ENCODE measurements around the gene HMX1. TPM values are rescaled to one million over a fixed set of nuclear protein-coding genes. Genes with fewer than 3 reads are reported as not detected.

HMX1 gene
- total and polyA plus RNA-seq, 4 donors, result not detected

GRCh38 chr4:8836664-8837171 is 34.9 kb downstream of the HMX1 start:
- Histone ChIP-seq H3K4me3 (ENCODE audit: low read length in 2 of 2) (no peak overlapping the region), H3K36me3 (ENCODE audit: control insufficient read depth in 1 of 2, insufficient read depth in 2 of 2, low read length in 1 of 2) (no peaks in the 10 kb centered on the region), H3K27ac (ENCODE audit: low read depth in 1 of 2, low read length in 2 of 2) (no peak overlapping the region), H3K4me1 (ENCODE audit: control insufficient read depth in 1 of 2, insufficient read depth in 2 of 2, low read length in 2 of 2) (no peaks in the 10 kb centered on the region), H3K9me3 (ENCODE audit: control insufficient read depth, low read length) (no peaks in the 10 kb centered on the region), H3K27me3 (ENCODE audit: control insufficient read depth in 1 of 2, insufficient read depth in 2 of 2, low read length in 1 of 2) (no peaks in the 10 kb centered on the region)
- 79 to 83% methylated on average over 18 of the region's 18 CpGs for WGBS, 2 donors
- peak in 1 of 2 donors; percentile 53 for DNase-seq
- intact Hi-C loops (cut with DNase I), result no loop called here
- no peak for ATAC-seq (ENCODE audit: low FRiP score)

- H3K4me3 ChIP-seq (ENCODE audit: low read length in 2 of 2), result no peak overlapping the region
- H3K27me3 ChIP-seq (ENCODE audit: control insufficient read depth in 1 of 2, insufficient read depth in 2 of 2, low read length in 1 of 2), result no peaks in the 10 kb centered on the region
- ATAC-seq (ENCODE audit: low FRiP score) (no peak), DNase-seq (peak in 1 of 2 donors; percentile 30)
- H3K27ac ChIP-seq (ENCODE audit: low read depth in 1 of 2, low read length in 2 of 2), result no peak overlapping the region
- H3K4me1 ChIP-seq (ENCODE audit: control insufficient read depth in 1 of 2, insufficient read depth in 2 of 2, low read length in 2 of 2), result no peaks in the 10 kb centered on the region
- intact Hi-C loops (cut with DNase I), result no loop called here
- no peaks in the 10 kb centered on the region for H3K36me3 ChIP-seq (ENCODE audit: control insufficient read depth in 1 of 2, insufficient read depth in 2 of 2, low read length in 1 of 2)
- WGBS, 2 donors, result 74 to 79% methylated on average over 15 of the region's 15 CpGs
- peaks cover 2% of the 10 kb centered on the region for H3K9me3 ChIP-seq (ENCODE audit: control insufficient read depth, low read length)
Observed at GRCh38 chr4:8835521-8836365, 35.9 kb downstream of the HMX1 start.

GRCh38 chr4:8834681-8835220 is 36.9 kb downstream of the HMX1 start:
- ATAC-seq (ENCODE audit: low FRiP score) (no peak), DNase-seq (peak in 1 of 2 donors; percentile 51)
- Histone ChIP-seq H3K4me3 (ENCODE audit: low read length in 2 of 2) (no peak overlapping the region), H3K9me3 (ENCODE audit: control insufficient read depth, low read length) (peaks cover 2% of the 10 kb centered on the region), H3K27ac (ENCODE audit: low read depth in 1 of 2, low read length in 2 of 2) (no peak overlapping the region), H3K36me3 (ENCODE audit: control insufficient read depth in 1 of 2, insufficient read depth in 2 of 2, low read length in 1 of 2) (no peaks in the 10 kb centered on the region), H3K27me3 (ENCODE audit: control insufficient read depth in 1 of 2, insufficient read depth in 2 of 2, low read length in 1 of 2) (no peaks in the 10 kb centered on the region), H3K4me1 (ENCODE audit: control insufficient read depth in 1 of 2, insufficient read depth in 2 of 2, low read length in 2 of 2) (no peaks in the 10 kb centered on the region)
- WGBS, 2 donors, result 34 to 47% methylated on average over 11 of the region's 11 CpGs
- intact Hi-C loops (cut with DNase I), result no loop called here

- H3K27ac ChIP-seq (ENCODE audit: low read depth in 1 of 2, low read length in 2 of 2), result no peak overlapping the region
- intact Hi-C loops (cut with DNase I), result no loop called here
- peaks cover 2% of the 10 kb centered on the region for H3K9me3 ChIP-seq (ENCODE audit: control insufficient read depth, low read length)
- DNase-seq, result peak in 1 of 2 donors; percentile 35
- WGBS, 2 donors, result 61 to 63% methylated on average over 18 of the region's 18 CpGs
- H3K4me1 ChIP-seq (ENCODE audit: control insufficient read depth in 1 of 2, insufficient read depth in 2 of 2, low read length in 2 of 2), result no peaks in the 10 kb centered on the region
- no peaks in the 10 kb centered on the region for H3K27me3 ChIP-seq (ENCODE audit: control insufficient read depth in 1 of 2, insufficient read depth in 2 of 2, low read length in 1 of 2)
- H3K4me3 ChIP-seq (ENCODE audit: low read length in 2 of 2), result no peak overlapping the region
- H3K36me3 ChIP-seq (ENCODE audit: control insufficient read depth in 1 of 2, insufficient read depth in 2 of 2, low read length in 1 of 2), result no peaks in the 10 kb centered on the region
- ATAC-seq (ENCODE audit: low FRiP score), result no peak
Observed at GRCh38 chr4:8832113-8832915, 39.3 kb downstream of the HMX1 start.

GRCh38 chr4:8831221-8832112 is 40.2 kb downstream of the HMX1 start:
- DNase-seq (peak; percentile 11 to 34), ATAC-seq (ENCODE audit: low FRiP score) (no peak)
- intact Hi-C loops (cut with DNase I), result no loop called here
- WGBS, 2 donors, result 81 to 89% methylated on average over 13 of the region's 13 CpGs
- Histone ChIP-seq H3K27me3 (ENCODE audit: control insufficient read depth in 1 of 2, insufficient read depth in 2 of 2, low read length in 1 of 2) (no peaks in the 10 kb centered on the region), H3K4me1 (ENCODE audit: control insufficient read depth in 1 of 2, insufficient read depth in 2 of 2, low read length in 2 of 2) (no peaks in the 10 kb centered on the region), H3K4me3 (ENCODE audit: low read length in 2 of 2) (no peak overlapping the region), H3K27ac (ENCODE audit: low read depth in 1 of 2, low read length in 2 of 2) (no peak overlapping the region), H3K9me3 (ENCODE audit: control insufficient read depth, low read length) (peaks cover 2% of the 10 kb centered on the region), H3K36me3 (ENCODE audit: control insufficient read depth in 1 of 2, insufficient read depth in 2 of 2, low read length in 1 of 2) (no peaks in the 10 kb centered on the region)

- no peak for ATAC-seq (ENCODE audit: low FRiP score)
- no peaks in the 10 kb centered on the region for H3K36me3 ChIP-seq (ENCODE audit: control insufficient read depth in 1 of 2, insufficient read depth in 2 of 2, low read length in 1 of 2)
- 81 to 85% methylated on average over 11 of the region's 11 CpGs for WGBS, 2 donors
- H3K9me3 ChIP-seq (ENCODE audit: control insufficient read depth, low read length), result peaks cover 2% of the 10 kb centered on the region
- H3K4me3 ChIP-seq (ENCODE audit: low read length in 2 of 2), result no peak overlapping the region
- no peaks in the 10 kb centered on the region for H3K4me1 ChIP-seq (ENCODE audit: control insufficient read depth in 1 of 2, insufficient read depth in 2 of 2, low read length in 2 of 2)
- peak in 1 of 2 donors; percentile 51 for DNase-seq
- intact Hi-C loops (cut with DNase I), result no loop called here
- H3K27ac ChIP-seq (ENCODE audit: low read depth in 1 of 2, low read length in 2 of 2), result no peak overlapping the region
- H3K27me3 ChIP-seq (ENCODE audit: control insufficient read depth in 1 of 2, insufficient read depth in 2 of 2, low read length in 1 of 2), result no peaks in the 10 kb centered on the region
Observed at GRCh38 chr4:8830611-8831200, 40.9 kb downstream of the HMX1 start.

GRCh38 chr4:8830056-8830455 is 41.6 kb downstream of the HMX1 start:
- H3K4me1 ChIP-seq (ENCODE audit: control insufficient read depth in 1 of 2, insufficient read depth in 2 of 2, low read length in 2 of 2), result no peaks in the 10 kb centered on the region
- intact Hi-C loops (cut with DNase I), result no loop called here
- ATAC-seq (ENCODE audit: low FRiP score) (no peak), DNase-seq (peak in 1 of 2 donors; percentile 57)
- peaks cover 2% of the 10 kb centered on the region for H3K9me3 ChIP-seq (ENCODE audit: control insufficient read depth, low read length)
- 34 to 44% methylated on average over 7 of the region's 7 CpGs for WGBS, 2 donors
- no peaks in the 10 kb centered on the region for H3K36me3 ChIP-seq (ENCODE audit: control insufficient read depth in 1 of 2, insufficient read depth in 2 of 2, low read length in 1 of 2)
- no peak overlapping the region for H3K4me3 ChIP-seq (ENCODE audit: low read length in 2 of 2)
- no peaks in the 10 kb centered on the region for H3K27me3 ChIP-seq (ENCODE audit: control insufficient read depth in 1 of 2, insufficient read depth in 2 of 2, low read length in 1 of 2)
- H3K27ac ChIP-seq (ENCODE audit: low read depth in 1 of 2, low read length in 2 of 2), result no peak overlapping the region

- Histone ChIP-seq H3K27ac (ENCODE audit: low read depth in 1 of 2, low read length in 2 of 2) (no peak overlapping the region), H3K36me3 (ENCODE audit: control insufficient read depth in 1 of 2, insufficient read depth in 2 of 2, low read length in 1 of 2) (no peaks in the 10 kb centered on the region), H3K27me3 (ENCODE audit: control insufficient read depth in 1 of 2, insufficient read depth in 2 of 2, low read length in 1 of 2) (no peaks in the 10 kb centered on the region), H3K4me3 (ENCODE audit: low read length in 2 of 2) (no peak overlapping the region), H3K4me1 (ENCODE audit: control insufficient read depth in 1 of 2, insufficient read depth in 2 of 2, low read length in 2 of 2) (no peaks in the 10 kb centered on the region), H3K9me3 (ENCODE audit: control insufficient read depth, low read length) (peaks cover 2% of the 10 kb centered on the region)
- intact Hi-C loops (cut with DNase I), result no loop called here
- ATAC-seq (ENCODE audit: low FRiP score) (no peak), DNase-seq (peak in 1 of 2 donors; percentile 17)
- WGBS, 2 donors, result 11 to 33% methylated on average over 2 of the region's 2 CpGs
Observed at GRCh38 chr4:8829584-8829983, 42.1 kb downstream of the HMX1 start.

All from aorta (tissue), 5 donors.